ENCODE results near the gene KIF26A. TPM values are rescaled to one million over a fixed set of nuclear protein-coding genes. Genes with fewer than 3 reads are reported as not detected.

The KIF26A gene
- total RNA-seq, 4 donors from 2014 or later, result 0.59 to 3.3 (median 1.5) TPM

DNA sequence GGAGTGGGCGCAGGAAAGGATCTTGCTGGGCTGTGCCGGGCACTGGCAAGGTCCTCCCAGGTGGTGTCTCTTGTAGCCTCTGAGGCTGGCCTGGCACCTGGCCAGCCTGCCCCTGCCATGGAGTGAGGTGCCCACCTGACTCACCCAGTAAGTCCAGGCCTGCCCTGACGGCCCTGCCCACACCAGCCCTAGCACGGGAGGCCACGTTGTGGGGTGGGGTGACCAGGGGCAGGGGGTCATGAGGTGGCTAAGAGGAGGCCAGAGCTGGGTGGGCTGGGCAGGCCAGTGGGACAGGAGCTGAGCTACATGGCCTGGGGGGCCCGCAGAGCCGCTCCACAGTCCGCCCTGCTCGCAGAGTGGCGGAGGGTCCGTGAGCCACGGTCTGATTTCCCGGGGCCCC is 45.4 kb downstream of the KIF26A start:
- ATAC-seq, result no peak
- H3K36me3 ChIP-seq, result no peaks in the 10 kb centered on the region
- no peak overlapping the region for H3K4me3 ChIP-seq
- H3K27me3 ChIP-seq, result peaks cover 2 to 22% (median 12%) of the 10 kb centered on the region in 3 donors
- TF ChIP-seq, protein P1, sequence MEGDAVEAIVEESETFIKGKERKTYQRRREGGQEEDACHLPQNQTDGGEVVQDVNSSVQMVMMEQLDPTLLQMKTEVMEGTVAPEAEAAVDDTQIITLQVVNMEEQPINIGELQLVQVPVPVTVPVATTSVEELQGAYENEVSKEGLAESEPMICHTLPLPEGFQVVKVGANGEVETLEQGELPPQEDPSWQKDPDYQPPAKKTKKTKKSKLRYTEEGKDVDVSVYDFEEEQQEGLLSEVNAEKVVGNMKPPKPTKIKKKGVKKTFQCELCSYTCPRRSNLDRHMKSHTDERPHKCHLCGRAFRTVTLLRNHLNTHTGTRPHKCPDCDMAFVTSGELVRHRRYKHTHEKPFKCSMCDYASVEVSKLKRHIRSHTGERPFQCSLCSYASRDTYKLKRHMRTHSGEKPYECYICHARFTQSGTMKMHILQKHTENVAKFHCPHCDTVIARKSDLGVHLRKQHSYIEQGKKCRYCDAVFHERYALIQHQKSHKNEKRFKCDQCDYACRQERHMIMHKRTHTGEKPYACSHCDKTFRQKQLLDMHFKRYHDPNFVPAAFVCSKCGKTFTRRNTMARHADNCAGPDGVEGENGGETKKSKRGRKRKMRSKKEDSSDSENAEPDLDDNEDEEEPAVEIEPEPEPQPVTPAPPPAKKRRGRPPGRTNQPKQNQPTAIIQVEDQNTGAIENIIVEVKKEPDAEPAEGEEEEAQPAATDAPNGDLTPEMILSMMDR (IDR thresholded peaks at IDR 0.05 in 4 of 5, conservative IDR thresholded peaks at IDR 0.05 in 1 of 5), result no peak
- TF ChIP-seq POLR2A (IDR thresholded peaks at IDR 0.05), result no peak
- in situ Hi-C loops (cut with MboI; ENCODE audit: low sequenced_read_pairs in 4 of 4), result no loop called here
- no peaks in the 10 kb centered on the region for H3K4me1 ChIP-seq
- no peaks in the 10 kb centered on the region for H3K9me3 ChIP-seq
- intact Hi-C loops (cut with DNase I; ENCODE audit: low total_unique reads), result no loop called here
- peak overlapping the region in 1 of 4 donors; percentile 35 for H3K27ac ChIP-seq
- DNase-seq, result no peak

DNA sequence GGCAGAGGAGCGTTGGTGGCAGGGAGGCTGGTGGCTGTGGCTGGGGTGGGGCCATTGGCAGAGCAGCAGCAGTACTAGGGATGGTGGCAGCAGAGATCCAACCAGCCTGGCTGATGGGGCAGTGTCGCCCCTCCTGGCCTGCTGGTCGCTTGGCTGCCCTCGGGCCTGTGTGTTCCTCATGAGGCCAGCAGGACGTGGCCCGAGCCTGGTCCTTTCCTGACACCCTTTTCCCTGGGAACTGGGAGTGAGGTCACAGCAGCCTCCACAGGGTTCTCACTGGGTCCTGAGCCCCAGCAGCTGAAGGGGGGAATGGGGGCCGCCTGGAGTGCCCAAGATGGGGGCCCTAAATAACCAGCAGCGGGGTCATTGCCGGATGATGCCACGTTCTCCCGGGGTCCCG is 46.1 kb downstream of the KIF26A start:
- H3K36me3 ChIP-seq, result no peaks in the 10 kb centered on the region
- no peaks in the 10 kb centered on the region for H3K4me1 ChIP-seq
- DNase-seq (no peak), ATAC-seq (peak in 1 of 2 donors; percentile 26)
- no peaks in the 10 kb centered on the region for H3K9me3 ChIP-seq
- intact Hi-C loops (cut with DNase I; ENCODE audit: low total_unique reads) (no loop called here), in situ Hi-C loops (cut with MboI; ENCODE audit: low sequenced_read_pairs in 4 of 4) (no loop called here)
- TF ChIP-seq POLR2A (IDR thresholded peaks at IDR 0.05), result no peak
- TF ChIP-seq, protein P1 (IDR thresholded peaks at IDR 0.05 in 4 of 5, conservative IDR thresholded peaks at IDR 0.05 in 1 of 5), result no peak
- peak overlapping the region in 3 of 4 donors; percentile 35 to 61 (median 54) for H3K27ac ChIP-seq
- H3K4me3 ChIP-seq, result no peak overlapping the region
- H3K27me3 ChIP-seq, result peaks cover 2 to 16% (median 8%) of the 10 kb centered on the region in 3 donors

DNA sequence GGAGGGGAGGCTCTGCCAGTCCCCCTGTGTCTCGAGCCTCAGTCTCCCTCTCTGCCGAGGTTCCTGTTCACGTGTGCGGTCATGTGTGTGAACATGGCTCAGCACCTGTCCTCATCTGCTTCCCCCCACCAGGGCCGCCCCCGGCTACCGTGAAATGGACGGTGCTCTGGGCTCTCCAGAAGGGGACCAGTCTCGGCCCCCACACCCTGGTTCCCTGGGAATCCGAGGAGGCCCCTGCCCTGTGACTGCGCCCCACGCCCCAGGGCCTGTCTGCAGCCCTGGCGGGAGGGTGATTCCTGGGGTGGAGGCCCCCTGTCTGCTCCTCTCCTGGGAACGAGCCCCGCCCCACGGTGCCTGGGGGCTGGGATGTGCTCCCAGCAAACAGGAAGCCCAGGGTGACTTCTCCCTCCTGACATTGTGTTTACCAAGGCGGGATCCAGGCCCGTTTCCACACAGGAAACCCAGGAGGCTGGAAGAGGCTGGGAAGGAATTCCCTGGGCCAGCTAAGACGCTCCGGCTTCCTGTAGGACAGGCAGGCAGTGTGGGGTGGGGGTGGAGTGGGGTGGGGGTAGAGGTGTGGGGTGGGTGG is 46.6 kb downstream of the KIF26A start:
- no peak overlapping the region for H3K4me3 ChIP-seq
- in situ Hi-C loops (cut with MboI; ENCODE audit: low sequenced_read_pairs in 4 of 4) (no loop called here), intact Hi-C loops (cut with DNase I; ENCODE audit: low total_unique reads) (no loop called here)
- no peaks in the 10 kb centered on the region for H3K9me3 ChIP-seq
- H3K36me3 ChIP-seq, result no peaks in the 10 kb centered on the region
- DNase-seq (no peak), ATAC-seq (no peak)
- H3K27ac ChIP-seq, result peak overlapping the region in 3 of 4 donors; percentile 35 to 61 (median 54)
- no peak for TF ChIP-seq POLR2A (IDR thresholded peaks at IDR 0.05)
- TF ChIP-seq, protein P1 (IDR thresholded peaks at IDR 0.05 in 4 of 5, conservative IDR thresholded peaks at IDR 0.05 in 1 of 5), result no peak
- no peaks in the 10 kb centered on the region for H3K4me1 ChIP-seq
- H3K27me3 ChIP-seq, result peaks cover 2 to 16% (median 8%) of the 10 kb centered on the region in 3 donors

DNA sequence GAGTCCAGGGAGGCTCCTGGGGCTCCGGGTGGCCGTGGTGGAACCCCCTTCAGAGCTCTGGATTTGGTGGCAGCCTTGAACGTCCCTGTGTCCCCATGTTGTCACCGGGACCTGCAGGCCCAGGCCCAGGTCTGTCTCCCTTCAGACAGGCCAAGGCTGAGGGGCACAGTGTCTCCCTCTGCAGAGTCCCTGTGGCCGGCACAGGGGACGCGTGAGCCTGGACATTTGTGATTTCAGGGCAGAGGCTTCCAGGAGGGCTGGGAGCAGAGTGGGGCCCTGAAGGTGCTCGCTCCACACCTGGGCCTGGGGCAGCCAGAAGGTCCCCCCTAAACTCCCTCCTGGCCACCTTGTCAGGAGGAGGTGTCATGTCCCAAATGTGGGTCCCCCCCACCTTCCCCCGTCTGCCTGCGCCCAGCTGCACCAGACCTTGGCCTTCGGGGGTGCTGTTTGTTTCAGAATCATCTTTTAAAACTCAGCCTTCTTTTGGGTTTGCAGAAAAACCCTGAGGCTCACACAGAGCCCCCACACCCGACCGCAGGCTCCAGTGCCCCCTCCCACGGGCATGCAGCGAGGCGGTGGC is 47.6 kb downstream of the KIF26A start:
- no peaks in the 10 kb centered on the region for H3K36me3 ChIP-seq
- intact Hi-C loops (cut with DNase I; ENCODE audit: low total_unique reads), result no loop called here
- DNase-seq (no peak), ATAC-seq (no peak)
- H3K4me3 ChIP-seq, result no peak overlapping the region
- no peaks in the 10 kb centered on the region for H3K9me3 ChIP-seq
- in situ Hi-C loops (cut with MboI; ENCODE audit: low sequenced_read_pairs in 4 of 4), result no loop called here
- H3K27ac ChIP-seq, result no peak overlapping the region
- H3K4me1 ChIP-seq, result no peaks in the 10 kb centered on the region
- TF ChIP-seq, protein P1 (IDR thresholded peaks at IDR 0.05 in 4 of 5, conservative IDR thresholded peaks at IDR 0.05 in 1 of 5), result no peak
- no peak for TF ChIP-seq POLR2A (IDR thresholded peaks at IDR 0.05)
- H3K27me3 ChIP-seq, result peaks cover 0 to 16% (median 8%) of the 10 kb centered on the region in 3 donors
